Activated naive CD4-positive, alpha-beta T cell treated with anti-CD3 and anti-CD28 coated beads, Interleukin-2, amount 50 U/mL, for 72 hours (primary cell): ENCODE measurements around the gene EXOC3. TPM values are rescaled to one million over a fixed set of nuclear protein-coding genes. Genes with fewer than 3 reads are reported as not detected.

Experiments used
- total RNA-seq, 2 donors: library from RNA; stranded (reverse); gene quantifications; one replicate each; pipeline ENCODE4 v1.2.3, GENCODE V29; 2022

Gene EXOC3
- total RNA-seq, 2 donors from 2014 or later = 83.8 to 101 TPM

Other genes starting within 250 kb of the EXOC3 start
- gene CCDC127, start 225.0 kb upstream of the EXOC3 start, total RNA-seq = 1 to 10 TPM; 6.1 to 7.3 TPM
- 100 to 1,000 TPM; 156 to 198 TPM for gene SDHA, start 224.9 kb upstream of the EXOC3 start, total RNA-seq
- gene PDCD6, start 171.5 kb upstream of the EXOC3 start, total RNA-seq = 10 to 100 TPM; 57.9 to 90.5 TPM
- 10 to 100 TPM; 38.3 to 43.8 TPM for gene AHRR, start 121.5 kb upstream of the EXOC3 start, total RNA-seq
- 1 to 10 TPM; 1.6 to 2.0 TPM for gene SLC9A3, start 81.3 kb downstream of the EXOC3 start, total RNA-seq
- 10 to 100 TPM; 24.8 to 44.2 TPM for gene CEP72, start 169.2 kb downstream of the EXOC3 start, total RNA-seq